HG02852 (cell line): ENCODE results near the gene DCST1.
"Not testable (repeated sequence)": the region's sequence is repeated elsewhere in the genome, so short reads cannot be mapped to it uniquely, and the experiment has no call there.

Experiments used
- ATAC-seq: cut with Tn5 transposase; IDR thresholded peaks from one replicate; pipeline ENCODE4 v1.9.1; 2021; ENCODE audit warnings: mild to moderate bottlenecking, moderate library complexity; ENCODE audit not compliant: unreplicated experiment

DCST1 gene

GRCh38 chr1:155033524-155033923, at the start of gene DCST1, which contains the start of gene DCST2:
DCST1 (plus strand) TSS chr1:155033824; CDS start chr1:155034037, 213 bp downstream.
DCST2 (minus strand) TSS chr1:155033781; CDS start chr1:155033701, 80 bp downstream.
- no peak for ATAC-seq

- ATAC-seq = not testable (repeated sequence)
Observed at GRCh38 chr1:154986736-154987135, 46.9 kb upstream of the DCST1 start.

- no peak for ATAC-seq
Observed at GRCh38 chr1:154987326-154987725, 46.3 kb upstream of the DCST1 start.

DNA sequence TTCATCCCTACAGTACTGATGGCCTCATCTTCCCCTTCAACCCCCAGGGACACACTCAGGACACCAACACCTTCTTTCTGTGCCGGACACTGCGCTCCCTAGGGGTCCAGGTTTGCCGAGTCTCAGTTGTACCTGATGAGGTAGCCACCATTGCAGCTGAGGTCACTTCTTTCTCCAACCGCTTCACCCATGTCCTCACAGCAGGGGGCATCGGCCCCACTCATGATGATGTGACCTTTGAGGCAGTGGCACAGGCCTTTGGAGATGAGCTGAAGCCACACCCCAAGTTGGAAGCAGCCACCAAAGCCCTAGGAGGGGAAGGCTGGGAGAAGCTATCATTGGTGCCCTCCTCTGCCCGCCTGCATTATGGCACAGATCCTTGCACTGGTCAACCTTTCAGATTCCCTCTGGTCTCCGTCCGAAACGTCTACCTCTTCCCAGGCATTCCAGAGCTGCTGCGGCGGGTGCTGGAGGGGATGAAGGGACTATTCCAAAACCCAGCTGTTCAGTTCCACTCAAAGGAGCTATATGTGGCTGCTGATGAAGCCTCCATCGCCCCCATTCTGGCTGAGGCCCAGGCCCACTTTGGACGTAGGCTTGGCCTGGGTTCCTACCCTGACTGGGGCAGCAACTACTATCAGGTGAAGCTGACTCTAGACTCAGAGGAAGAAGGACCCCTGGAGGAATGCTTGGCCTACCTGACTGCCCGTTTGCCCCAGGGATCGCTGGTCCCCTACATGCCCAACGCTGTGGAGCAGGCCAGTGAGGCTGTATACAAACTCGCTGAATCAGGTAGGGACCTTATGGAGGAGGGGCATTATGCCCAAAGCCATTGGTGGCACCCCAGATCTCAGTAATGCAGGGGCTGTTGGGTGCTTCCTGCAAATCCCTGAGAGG, 45.3 kb upstream of the DCST1 start:
- no peak for ATAC-seq

DNA sequence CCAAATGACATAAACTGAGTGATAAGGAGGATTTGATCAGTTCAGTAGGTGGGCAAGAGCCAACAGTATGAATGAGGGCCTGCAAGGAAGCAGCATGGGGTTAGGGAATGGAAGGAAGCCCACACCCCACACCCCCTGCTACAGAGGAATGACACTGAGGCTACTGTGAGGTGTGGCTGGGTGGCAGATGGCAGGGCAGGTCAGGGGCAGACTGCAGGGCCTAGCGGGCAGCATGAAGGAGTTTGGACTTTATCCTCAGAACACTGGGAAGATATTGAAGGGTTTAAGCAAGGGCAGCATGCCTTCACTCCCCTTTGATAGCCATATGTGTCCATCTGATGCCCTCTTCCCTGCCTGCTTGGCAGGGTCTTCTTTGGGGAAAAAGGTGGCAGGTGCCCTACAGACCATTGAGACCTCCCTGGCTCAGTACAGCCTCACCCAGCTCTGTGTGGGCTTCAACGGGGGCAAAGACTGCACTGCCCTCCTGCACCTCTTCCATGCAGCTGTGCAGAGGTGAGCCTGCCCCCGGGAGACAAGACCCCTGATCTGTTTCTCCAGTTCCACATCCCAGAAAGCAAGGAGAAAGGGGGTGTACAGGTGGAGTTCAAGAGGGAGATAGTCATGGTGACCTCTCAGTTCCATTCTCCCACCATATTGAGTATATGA, 44.3 kb upstream of the DCST1 start:
- ATAC-seq = no peak

- no peak for ATAC-seq
Observed at GRCh38 chr1:154990276-154990675, 43.3 kb upstream of the DCST1 start.

- no peak for ATAC-seq
Observed at GRCh38 chr1:154992721-154993571, 40.7 kb upstream of the DCST1 start.

- ATAC-seq = no peak
Observed at GRCh38 chr1:154993572-154994268, 39.9 kb upstream of the DCST1 start, which contains the start of gene LENEP. LENEP (plus strand) TSS chr1:154993586; CDS start chr1:154993608, 22 bp downstream.

DNA sequence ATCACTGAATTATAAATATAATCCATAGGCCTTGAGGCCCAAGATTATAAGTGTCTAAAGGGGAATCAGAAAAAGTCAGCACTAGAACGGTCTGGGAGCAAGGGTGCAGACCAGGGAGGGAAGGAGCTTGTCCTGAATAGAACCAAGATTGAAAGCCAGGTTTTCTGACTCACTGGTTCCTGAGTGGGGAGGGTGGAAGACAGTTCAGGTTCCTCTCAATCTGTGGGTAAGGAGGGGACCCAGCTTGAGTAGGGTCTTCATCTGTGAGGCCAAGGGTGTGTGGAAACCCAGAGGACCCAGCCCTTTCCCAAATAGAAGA, 39.4 kb upstream of the DCST1 start:
- ATAC-seq = no peak

GRCh38 chr1:154994591-154994990, 39.0 kb upstream of the DCST1 start:
- ATAC-seq = no peak

GRCh38 chr1:154995301-154995983, 38.2 kb upstream of the DCST1 start:
- not testable (repeated sequence) for ATAC-seq

GRCh38 chr1:154996966-154997701, 36.5 kb upstream of the DCST1 start:
- no peak for ATAC-seq

- ATAC-seq = no peak
Observed at GRCh38 chr1:154998201-154998780, 35.3 kb upstream of the DCST1 start.

DNA sequence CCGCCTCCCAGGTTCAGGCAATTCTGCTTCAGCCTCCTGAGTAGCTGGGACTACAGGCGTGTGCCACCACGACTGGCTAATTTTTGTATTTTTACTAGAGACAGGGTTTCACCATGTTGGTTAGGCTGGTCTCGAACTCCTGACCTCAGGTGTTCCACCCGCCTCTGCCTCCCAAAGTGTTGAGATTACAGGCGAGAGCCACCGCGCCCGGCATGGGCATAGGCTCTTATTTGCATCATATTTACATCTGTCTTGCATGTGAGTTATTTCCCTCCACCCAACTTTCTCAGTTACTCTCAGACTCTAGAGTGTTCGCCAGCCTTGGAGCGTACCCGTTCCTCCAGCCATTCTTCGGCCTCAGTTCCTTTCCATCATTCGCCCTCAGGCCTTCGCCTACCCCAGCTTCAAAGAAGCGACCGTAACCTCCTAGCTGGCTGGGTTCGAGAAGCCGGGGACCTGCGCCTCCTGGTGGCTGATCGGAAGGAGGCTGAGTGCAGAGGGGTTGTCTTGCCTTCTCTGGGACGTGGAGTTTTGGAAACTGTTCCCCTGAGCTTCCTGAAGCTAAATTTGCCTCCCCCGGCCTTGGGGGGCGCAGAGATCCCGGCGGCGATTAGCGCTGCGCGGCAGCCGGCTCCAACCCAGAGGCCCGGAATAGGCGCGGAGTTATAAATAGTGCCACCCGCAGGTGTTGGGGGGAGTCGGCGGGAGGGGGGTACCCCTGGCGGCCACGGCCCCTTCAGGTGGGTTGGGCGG, 34.6 kb upstream of the DCST1 start:
- ATAC-seq = no peak

- ATAC-seq = no peak
Observed at GRCh38 chr1:154999571-155000410, 33.8 kb upstream of the DCST1 start.

DNA sequence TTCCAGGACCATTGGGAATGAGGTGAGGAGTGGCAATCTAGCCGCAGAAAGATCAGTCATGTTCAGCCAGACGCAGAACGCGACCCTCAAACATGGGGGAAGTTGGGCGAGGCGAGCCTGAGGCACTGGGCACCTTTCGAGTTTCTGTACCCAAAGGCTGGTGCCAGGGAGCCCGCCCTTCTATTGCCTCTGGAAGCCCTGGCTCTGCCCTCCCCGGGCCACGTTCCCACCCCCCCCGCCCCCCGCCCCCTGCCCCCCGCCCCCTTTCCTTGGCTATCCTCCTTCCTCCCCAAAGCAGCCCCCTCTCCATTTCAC, 33.3 kb upstream of the DCST1 start:
- ATAC-seq = no peak

GRCh38 chr1:155000726-155001424, 32.7 kb upstream of the DCST1 start:
- peak; percentile 43 for ATAC-seq
